GM15510 (cell line): ENCODE measurements around the gene DPP10.

Experiments
- POLR2A ChIP-seq: IDR thresholded peaks from 3 replicates; pipeline ENCODE4 v1.6.1; 2011; ENCODE audit warnings: borderline replicate concordance; ENCODE audit not compliant: insufficient read length; ENCODE audit errors: extremely low read depth

DPP10 gene

DNA sequence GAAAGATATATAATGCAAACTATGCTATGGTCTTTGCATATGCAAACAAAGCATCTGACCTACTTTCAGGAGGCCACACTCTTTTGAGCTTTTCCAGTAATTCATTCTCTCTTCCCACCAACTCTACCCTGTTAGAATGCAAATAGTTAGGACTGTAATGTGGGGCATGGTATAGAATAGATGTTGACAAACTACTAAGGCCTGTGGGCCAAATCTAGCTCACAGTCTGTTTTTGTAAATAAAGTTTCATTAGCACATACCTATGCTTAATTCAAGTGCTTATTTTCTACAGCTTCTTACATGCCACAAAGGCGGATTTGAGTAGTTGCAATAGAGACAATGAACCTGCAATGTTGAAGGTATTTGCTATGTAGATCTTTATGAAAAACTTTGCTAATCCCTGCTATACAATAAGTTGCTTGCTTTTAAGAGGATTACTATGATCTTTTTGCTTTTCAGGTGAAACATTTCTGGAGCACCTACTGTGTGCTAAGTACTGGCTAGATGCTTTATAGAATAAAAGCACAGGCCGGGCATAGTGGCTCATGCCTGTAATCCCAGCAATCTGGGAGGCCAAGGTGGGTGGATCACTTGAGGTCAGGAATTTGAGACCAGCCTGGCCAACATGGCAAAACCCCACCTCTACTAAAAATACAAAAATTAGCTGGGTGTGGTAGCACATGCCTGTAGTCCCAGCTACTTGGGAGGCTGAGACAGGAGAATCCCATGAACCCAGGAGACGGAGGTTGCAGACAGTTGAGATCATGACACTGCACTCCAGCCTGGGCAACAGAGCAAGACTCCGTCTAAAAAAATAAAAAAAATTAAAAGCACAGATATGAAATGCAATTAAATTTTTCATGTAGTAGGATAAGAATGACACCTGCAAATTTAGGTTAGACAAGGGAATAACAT lies 267.8 kb downstream of the DPP10 start:
- no peak for TF ChIP-seq POLR2A

DNA sequence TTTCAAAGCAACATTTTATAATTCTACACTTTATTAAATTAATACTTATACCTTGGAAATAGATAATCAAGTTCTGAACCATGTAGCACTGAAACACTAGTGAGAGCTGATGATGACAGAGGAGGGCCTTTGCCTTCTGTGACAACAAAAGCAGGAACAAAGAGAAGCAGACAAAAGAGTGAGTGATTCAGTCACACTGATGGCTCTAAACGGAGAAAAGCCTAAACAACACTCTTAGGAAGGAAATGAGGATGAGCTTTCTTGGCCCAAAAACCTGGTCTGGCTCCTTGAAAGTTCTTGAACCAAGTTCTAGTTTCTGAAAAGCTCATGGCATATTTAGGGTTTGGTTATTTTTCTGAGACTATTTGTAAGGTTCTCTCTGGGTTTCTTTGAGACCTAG lies 271.9 kb downstream of the DPP10 start:
- TF ChIP-seq POLR2A = no peak

DNA sequence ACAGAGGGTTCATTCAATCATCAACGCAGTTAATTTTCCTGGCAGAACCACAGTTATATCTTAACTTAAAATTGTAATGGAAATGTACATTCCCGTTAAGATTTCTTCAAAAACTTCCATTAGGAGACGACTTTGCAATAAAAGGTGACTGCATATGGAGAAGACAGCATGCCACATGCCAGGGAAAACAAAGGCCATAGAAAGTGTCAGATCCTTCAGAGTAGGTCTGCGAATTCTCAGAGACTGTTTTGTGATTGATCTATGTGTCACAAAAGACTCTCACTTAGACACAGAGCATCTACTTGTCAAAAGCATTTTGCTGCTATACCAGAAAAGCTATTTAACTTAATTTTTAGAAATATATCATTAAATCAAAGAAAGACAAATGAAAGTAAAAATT lies 274.6 kb downstream of the DPP10 start:
- no peak for TF ChIP-seq POLR2A

DNA sequence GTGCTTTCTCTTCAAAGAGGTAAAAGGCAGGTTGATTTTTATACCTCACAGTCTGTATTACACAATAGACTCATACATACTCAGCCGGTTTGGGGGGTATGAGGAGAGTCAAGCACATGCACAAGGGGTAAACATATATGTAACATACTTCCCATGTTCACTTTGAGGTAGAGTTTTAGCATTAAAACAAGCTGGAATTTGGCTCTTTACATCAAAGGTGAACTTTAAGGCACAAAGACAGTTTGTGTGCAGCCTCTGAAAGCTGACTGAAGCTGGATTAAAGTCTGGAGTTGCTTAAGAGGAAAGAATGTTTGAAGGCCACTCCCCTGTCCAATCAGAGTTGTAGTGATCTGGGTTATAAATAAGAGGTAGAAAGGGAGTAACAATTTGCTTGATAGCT lies 282.0 kb downstream of the DPP10 start:
- no peak for TF ChIP-seq POLR2A

DNA sequence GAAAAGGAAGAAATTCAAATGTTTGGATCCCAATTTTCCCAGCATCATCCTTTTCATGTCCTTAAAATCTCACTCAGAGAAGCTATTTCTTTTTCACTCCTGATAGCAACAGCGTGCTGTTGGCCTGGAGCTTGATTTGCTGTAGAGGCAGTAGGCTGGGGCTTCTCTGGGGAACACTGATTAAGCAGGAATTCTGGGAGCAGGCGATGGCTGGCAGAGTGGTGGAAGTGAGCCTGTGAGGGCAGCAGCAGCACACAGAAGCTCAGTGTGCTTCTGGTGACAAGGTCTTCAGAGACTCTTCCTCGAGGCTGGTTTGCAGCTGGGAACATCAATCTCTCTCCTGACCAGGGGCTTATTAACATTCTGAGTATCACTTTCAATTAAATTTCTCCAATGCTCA lies 284.6 kb downstream of the DPP10 start:
- no peak for TF ChIP-seq POLR2A

DNA sequence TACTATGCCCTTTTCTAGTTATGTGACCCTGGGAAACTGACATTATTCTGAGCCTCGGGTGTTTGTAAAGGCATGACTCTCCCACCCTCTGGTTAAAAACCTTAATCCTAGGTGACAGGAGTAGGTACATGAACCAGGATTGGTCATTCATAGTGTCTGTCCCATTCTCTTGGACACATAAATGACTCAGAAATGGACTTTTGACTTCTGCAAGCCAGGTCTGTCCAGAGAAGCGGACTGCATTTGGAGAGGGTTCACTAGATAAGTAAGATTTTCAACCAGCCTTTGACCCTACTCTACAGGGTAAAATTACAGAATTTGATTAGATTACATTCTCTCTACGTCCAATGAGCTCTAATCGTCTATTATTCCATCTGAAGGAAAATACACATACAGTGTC lies 285.9 kb downstream of the DPP10 start:
- no peak for TF ChIP-seq POLR2A

DNA sequence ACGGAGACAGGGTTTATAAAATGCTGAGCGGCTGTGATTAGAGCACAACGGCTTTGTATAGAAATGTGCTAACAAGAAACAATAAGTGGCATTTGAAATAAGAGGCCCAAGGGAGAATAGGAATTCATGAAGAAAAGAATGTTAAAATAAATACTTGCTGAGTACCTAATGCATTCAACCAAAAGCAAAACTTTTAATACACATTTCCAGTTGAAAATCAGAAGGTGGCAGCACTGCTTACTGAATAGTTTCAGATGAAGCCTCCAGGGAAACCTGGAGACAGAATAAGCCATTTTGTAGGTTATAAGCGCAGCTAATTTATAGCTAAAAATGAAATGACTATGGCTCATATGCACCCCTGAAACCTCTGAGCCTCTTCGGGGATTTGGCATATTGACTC lies 286.6 kb downstream of the DPP10 start:
- TF ChIP-seq POLR2A = no peak

DNA sequence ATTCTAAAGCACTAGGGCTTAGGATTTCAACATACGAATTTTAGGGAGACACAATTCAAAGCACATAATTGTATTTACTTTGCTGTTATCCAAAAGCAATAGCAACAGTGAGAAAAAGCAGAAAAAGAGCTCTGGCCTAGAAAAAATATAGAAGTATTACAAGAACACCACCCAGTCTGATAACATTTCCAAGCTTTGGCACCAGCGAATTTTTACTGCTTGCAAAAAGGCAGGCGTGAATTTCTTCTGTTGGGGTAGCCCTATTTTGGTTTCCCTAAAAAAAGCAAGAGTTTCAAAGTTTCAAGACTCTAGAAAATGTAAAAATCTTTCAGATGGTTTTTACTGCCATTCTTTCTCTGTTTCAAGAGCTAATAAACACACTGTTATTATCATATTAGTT lies 292.7 kb downstream of the DPP10 start:
- no peak for TF ChIP-seq POLR2A

DNA sequence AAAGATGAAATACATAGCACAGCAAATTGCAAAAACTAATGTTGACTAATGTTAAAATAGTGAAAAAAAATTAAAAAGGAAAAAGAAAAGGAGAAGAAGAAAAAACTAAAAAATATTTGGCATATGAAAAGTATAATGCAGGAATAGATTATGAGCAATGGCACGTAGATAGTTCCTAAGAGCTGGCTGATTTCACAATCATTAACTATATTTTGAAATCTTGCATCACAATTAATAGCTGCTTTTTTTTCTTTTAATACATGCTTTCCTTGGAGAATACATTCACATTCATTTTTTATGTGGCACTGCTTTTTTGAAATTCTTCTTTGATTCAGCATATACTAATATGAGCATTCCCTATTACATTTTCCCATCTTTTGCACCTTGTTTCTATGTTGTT lies 299.8 kb downstream of the DPP10 start:
- no peak for TF ChIP-seq POLR2A

DNA sequence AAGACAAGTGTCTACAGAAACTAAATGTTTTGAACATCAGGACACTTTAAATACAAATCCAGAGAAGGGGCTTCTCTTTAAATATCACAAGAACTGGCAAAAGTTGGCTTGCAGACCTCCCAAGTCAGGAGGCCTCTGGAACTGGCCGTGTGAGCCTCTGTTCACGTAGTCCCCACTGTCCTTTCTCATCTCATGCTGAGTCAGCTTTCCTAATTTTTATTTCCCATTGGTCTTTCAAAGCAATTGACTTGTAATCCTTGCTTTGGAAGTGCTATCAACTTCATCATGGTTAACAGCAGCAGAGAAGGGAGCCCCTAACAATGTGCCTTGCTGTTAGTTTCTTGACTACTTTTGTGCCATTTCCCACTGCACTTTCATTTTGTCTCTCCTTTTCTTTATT lies 303.3 kb downstream of the DPP10 start:
- TF ChIP-seq POLR2A = no peak

DNA sequence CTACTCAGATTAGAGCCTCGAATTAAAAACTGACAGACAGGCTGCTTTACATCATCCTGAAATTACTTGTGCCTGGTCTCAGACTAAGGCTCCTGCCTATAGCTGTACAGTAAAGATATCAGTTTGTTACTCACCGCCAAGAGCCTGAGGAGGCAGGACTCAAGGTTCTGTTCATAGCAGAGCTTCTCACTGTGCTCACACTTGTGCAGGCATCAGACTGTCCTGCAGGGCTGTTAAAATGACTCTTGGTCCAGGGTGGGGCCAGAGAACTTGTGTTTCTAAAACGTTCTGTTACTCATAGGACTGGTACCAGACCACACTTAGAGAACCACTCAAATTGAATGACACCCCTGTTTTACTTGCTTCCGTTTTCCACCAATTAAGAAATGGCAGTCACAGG lies 310.0 kb downstream of the DPP10 start:
- no peak for TF ChIP-seq POLR2A

DNA sequence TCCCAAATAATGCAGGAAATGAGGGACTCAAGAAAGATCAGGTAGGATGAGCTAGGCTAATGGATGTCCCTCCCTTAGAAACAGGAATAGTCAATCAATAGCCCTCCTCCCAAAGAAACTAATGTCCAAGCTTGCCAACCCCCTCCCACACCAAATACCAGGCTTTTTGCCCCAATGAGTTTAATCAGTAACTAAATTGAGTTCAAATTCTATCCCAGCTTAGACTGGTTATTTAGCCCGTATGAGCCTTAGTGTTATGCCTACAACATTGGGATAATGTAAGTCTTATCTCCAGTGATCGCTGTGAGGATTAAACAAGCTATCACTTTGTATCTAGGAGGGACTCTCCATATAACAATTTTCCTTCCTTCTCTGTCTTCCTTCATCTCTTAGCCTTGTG lies 310.7 kb downstream of the DPP10 start:
- no peak for TF ChIP-seq POLR2A

DNA sequence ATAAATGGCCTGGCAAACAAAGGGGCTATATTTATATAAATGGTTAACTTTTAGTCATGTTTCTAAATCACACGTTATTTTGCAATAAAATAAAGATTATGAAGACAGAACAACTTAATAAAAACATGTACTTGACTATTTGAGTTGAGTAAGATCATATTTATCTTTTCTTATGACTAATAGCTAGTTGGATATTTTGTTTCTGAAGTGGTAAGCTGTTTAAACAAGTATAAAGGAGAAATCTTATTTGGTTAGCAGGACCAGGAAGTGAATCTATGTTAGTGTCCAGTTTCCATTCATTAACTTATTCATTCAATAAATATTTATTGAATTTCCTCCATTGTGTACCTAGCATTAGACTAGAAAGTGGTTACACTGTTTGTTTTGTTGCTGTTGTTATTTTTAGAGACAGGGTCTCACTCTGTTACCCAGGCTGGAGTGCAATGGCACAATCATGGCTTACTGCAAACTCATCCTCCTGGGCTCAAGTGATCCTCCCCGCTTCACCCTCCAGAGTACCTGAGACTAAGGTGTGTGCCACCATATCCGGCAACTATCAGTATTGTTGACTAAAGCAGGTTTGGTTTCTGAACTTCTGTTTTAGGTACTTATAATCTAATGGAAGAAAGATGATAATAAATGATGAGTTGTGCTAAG lies 312.6 kb downstream of the DPP10 start:
- no peak for TF ChIP-seq POLR2A

DNA sequence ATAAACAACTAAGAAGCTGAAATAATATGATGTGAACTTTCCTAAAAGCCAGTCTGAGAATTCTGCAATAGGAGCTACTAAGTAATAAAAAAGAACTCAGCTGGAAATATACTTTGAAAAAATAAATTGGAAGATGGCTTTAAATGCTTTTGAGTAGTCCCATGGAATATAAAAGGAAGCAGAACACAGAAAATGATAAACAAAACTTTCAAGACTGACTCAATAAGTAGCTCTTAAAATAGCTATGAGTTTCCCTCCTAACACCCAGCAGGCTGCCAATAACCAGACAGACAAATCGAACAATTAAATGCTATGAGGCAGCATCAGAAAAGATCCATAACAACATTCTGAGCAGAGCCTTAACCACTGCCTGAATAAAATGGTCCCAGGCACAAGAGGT lies 319.9 kb downstream of the DPP10 start:
- TF ChIP-seq POLR2A = no peak

DNA sequence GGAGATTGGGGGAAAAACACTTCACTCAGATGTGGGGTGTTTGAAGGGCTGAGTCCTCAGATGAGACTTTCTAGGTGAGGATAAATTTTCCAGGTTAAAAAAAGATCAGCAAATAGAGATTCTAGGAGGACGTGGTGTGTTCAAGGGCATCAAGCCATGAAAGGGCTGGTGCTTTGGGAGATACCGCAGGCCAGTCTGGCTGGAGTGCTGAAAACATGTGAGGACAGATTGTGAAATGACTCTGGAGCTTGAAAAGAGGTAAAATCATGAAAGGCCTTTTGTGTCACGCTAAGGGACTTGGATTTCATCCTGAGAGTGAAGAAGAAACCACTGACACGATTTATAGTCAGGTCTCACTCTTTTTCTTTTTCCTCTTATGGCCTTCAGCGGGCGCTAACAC lies 320.5 kb downstream of the DPP10 start:
- no peak for TF ChIP-seq POLR2A

DNA sequence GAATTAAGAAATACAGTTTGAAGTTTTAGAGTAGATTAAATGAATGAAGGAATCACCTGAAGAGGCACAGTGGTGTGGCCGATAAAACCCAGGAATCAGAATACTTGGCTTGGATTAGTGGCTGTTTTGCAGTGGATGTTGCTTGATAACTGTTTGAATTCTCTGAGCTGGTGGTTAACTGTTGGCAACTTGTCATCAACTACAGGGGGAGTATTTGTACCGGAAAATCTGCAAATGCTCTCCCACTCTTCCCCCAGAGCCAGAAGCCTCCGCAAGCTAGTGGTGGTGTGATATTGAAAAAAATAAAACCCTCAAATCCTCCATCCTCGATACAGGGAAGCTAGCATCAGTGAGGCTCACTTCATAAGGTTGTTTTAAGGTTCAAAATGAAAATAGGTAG lies 326.7 kb downstream of the DPP10 start:
- TF ChIP-seq POLR2A = no peak

DNA sequence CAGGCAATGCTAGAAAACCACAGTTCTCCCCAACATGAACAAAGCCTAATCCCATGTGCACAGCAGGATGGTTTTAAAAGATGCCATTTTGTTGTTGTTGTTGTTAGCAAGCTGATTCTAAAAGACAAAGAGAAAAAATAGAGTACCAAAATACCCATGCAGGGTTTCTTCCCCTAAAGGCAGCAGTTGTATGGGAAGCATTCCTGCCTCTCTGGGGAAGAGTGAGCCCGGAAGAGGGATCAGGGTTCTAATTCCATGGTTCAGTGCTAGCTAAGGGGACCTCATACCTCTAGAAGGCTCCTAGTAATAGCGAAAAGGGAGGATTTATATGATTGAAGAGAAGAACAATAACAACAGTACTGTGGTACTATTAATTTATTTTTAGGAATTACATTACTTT lies 327.6 kb downstream of the DPP10 start:
- TF ChIP-seq POLR2A = no peak

DNA sequence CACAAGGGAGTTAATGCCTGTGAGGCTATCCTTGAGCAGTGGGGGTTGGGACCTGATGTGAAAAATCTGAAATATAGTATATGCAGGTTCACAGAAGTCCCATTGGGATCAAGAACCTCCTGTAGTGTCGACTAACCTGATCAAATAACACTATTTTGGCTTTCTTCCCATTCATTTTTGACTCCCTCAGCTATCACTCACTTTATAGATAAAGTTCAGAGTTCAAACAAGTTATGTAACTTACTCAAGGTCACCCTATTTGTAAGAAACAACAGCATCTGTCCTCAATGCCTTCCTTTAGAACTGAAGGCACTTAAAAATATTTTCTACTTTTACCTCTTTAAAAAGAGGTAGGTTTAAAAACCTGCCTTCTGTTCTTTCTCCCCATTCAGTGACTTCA lies 341.6 kb downstream of the DPP10 start:
- no peak for TF ChIP-seq POLR2A
